GM21528 (cell line): ENCODE results near the gene CUEDC2.
A peak's percentile ranks its signal among the peaks of the same experiment; 100 is the strongest.

Source experiments
- ATAC-seq: cut with Tn5 transposase; IDR thresholded peaks from one replicate; pipeline ENCODE4 v1.9.1; 2021; ENCODE audit warnings: mild to moderate bottlenecking, moderate library complexity; ENCODE audit not compliant: unreplicated experiment, low FRiP score

Gene CUEDC2

GRCh38 chr10:102426803-102427287 lies 5.5 kb downstream of the CUEDC2 start:
- ATAC-seq, result no peak

DNA sequence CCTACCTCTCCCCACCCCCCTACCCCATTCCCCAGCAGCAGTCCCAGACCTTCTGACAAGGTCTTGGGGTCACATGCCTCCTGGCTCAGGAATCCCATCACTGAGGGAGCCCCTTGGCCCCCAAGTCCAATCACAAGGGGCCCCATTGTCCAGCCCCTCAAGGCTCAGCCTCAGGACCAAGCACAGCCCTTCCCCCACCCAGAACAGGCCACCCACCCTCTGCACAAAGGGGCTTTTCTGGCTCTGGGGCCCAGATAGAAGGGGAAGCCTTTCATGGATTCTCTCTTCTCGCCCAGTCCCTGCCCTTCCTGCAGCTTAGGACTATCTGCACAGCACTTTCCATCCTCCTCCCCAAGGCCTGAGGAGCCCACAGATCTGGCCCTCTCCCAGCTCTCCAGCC lies 6.9 kb downstream of the CUEDC2 start:
- no peak for ATAC-seq

- no peak for ATAC-seq
These were observed 7.5 kb downstream of the CUEDC2 start for GRCh38 chr10:102424916-102425315.

GRCh38 chr10:102424145-102424544 lies 8.2 kb downstream of the CUEDC2 start:
- ATAC-seq, result no peak

- no peak for ATAC-seq
These were observed 8.9 kb downstream of the CUEDC2 start for GRCh38 chr10:102423372-102423968.

GRCh38 chr10:102422545-102423129 lies 9.7 kb downstream of the CUEDC2 start:
- no peak for ATAC-seq

DNA sequence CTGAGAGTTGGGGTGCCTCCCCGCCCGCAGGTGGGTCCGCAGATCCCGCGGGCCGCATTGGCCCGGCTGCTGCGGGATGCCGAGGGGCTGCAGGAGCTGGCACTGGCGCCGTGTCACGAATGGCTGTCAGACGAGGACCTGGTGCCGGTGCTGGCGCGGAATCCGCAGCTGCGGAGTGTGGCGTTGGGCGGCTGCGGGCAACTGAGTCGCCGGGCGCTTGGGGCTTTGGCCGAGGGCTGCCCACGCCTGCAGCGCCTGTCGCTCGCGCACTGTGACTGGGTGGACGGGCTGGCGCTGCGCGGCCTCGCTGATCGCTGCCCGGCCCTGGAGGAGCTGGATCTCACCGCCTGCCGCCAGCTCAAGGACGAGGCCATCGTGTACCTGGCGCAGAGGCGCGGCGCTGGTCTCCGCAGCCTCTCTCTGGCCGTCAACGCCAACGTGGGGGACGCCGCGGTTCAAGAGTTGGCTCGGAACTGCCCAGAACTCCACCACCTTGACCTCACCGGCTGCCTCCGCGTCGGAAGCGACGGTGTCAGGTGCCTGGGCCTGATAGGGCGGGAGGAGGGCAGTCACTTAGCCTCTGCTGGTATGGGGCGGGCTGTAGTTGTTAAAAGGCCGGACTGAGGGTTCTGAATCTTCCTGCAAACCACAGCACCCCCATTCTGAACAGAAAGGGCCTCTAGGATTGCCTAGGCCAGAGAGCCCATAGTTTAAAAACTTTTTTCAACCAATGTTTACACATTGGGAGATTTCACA lies 10.4 kb downstream of the CUEDC2 start:
- peak; percentile 2 for ATAC-seq

GRCh38 chr10:102421507-102421756 lies 10.9 kb downstream of the CUEDC2 start:
- ATAC-seq, result peak; percentile 21

GRCh38 chr10:102420714-102421506 lies 11.5 kb downstream of the CUEDC2 start, which contains the start of gene FBXL15:
TSS of gene FBXL15 (plus strand) at chr10:102420836. CDS start at chr10:102421130, 294 bp downstream.
- peak; percentile 66 for ATAC-seq

- ATAC-seq, result no peak
These were observed 12.1 kb downstream of the CUEDC2 start for GRCh38 chr10:102420181-102420713.

GRCh38 chr10:102419269-102420180 lies 12.8 kb downstream of the CUEDC2 start:
- ATAC-seq, result no peak

- no peak for ATAC-seq
These were observed 13.6 kb downstream of the CUEDC2 start, which contains the start of gene PSD for GRCh38 chr10:102418622-102419268. TSS of gene PSD (minus strand) at chr10:102418785. CDS start at chr10:102417038, 1,747 bp downstream.

GRCh38 chr10:102416695-102417094 lies 15.7 kb downstream of the CUEDC2 start:
- no peak for ATAC-seq

- no peak for ATAC-seq
These were observed 16.1 kb downstream of the CUEDC2 start for GRCh38 chr10:102416283-102416682.

GRCh38 chr10:102414749-102415148 lies 17.6 kb downstream of the CUEDC2 start:
- ATAC-seq, result no peak

DNA sequence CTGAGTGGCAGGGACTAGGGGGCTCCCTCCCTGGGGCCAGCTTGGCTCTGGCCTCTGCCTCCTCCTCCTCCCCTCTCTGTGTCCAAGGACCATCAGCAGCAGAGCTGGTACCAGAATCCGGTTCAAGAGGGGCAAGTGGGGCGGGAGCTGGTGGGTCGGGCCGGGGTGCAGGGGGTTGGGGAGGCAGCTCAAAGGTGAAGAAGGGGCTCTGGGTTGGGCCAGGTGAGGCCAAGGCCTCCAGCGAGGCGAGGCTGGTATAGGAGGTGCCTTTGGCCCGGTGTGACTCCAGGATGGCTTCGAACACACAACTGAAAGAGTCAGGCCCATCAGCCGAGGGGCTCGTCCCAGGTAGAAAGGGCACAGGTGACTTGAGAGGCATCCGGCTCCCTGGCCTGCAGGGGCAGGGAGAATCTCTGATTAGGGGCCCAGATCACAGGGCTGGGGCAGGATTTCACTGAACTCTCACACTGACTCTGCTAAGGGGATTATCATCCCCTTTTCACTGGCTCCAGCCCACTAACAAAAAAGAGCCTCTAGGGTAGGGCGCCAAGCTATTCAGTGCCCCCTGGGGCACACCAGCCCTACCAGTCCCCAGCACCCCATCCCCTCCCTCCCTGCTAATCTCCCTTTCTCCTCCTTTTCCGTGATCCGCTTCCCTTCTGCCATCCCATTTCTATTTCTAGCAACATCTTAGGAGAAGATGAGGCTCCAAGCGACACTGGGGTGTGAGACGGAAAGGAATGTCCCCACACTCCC lies 18.4 kb downstream of the CUEDC2 start:
- no peak for ATAC-seq

DNA sequence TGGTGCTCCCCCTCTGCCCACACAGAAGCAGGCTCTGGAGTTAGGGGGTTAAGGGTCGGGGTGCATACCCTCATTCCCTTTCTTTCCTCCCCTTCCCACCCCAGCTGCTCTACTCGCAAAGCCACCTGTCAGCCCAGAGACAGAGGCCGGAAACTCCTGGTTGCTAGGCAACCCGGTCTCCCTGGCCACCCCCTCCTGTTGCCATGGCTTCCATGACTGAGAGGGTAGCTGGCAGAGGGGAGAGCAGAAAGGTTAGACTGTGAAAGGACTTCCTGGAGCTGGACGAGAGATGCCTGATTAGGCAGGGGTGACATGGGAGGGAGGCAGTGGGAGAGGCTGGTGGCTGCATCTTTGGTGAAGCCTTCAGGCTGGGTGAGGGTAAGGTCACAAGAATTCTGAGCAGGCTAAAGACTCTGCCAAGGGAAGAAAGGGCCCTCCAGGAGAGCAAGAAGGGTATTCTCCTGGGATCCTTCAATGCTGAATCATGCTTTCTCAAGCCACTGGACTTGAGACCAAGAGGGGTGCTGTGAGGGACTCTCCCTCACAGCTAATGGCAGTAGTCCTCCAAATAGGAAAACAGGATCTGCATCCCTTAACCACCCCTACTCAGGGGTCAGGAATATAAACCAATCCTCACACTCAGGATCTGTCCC lies 19.2 kb downstream of the CUEDC2 start:
- no peak for ATAC-seq

- ATAC-seq, result no peak
These were observed 20.1 kb downstream of the CUEDC2 start for GRCh38 chr10:102412293-102412692.
